NCI-H2171 treated with DMSO at 0.1 percent for 48 hours (cell line): Measurements from ENCODE around the gene ARHGAP8.
A peak's percentile ranks its signal among the peaks of the same experiment; 100 is the strongest.
"Not testable (repeated sequence)": the region's sequence is repeated elsewhere in the genome, so short reads cannot be mapped to it uniquely, and the experiment has no call there.

Experiments used
- DNase-seq: peaks from one replicate; lab custom pipeline; 2025; lab: John Stamatoyannopoulos, UW

The ARHGAP8 gene

DNA sequence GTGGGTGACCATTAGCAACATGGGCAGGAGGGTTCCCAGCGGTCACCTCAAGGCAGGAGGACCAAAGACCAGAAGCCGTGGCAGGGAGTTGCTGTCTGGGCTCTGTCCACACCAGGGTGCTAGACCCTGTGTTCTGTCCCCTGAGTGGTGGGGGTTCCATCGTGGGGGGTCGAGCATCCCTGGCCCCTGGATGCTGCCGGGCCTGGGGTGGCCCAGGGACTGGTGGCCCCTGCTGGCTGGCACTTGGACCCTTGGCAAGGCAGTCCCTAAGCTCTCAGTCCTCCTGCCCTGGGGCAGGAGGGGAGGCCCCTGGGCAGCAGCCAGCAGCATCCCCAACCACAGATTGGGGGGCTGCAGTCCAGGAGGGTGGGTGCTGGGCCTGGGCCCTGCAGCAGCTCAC is 13.4 kb upstream of the ARHGAP8 start:
- no peak for DNase-seq

DNA sequence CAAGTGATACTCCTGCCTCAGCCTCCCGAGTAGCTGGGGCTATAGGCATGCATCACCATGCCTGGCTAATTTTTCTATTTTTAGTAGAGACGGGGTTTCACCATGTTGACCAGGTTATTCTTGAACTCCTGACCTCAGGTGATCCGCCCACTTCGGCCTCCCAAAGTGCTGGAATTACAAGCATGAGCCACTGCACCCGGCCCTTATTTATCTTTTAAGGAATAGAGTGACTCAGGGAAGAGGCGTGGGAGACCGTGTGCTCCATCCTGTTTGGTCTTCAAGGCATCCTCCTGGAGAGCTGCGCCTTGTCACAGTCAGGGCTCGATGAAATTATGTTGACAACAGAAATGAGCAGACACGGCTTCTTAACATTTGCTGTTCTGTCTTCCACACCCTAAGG is 12.7 kb upstream of the ARHGAP8 start:
- DNase-seq = not testable (repeated sequence)

DNA sequence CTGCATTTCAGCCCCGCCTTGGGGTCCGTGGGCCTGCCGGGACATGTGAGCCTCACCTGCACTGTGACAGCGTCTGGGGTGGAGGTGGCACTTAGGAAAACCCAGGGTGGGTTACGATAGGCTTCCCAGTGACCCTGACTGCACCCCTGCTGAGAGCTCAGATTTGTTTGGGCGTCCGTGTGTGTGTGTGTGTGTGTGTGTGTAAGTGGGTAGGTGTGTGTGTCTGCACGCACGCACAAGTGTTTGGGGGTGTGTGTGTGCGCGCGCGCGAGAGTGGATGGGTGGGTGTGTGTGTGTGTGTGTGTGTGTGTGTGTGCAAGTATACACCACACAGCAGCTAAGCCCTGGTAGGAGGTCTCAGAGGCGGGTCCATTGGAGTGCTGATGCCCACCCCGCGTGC is 12.1 kb upstream of the ARHGAP8 start:
- DNase-seq = no peak

DNA sequence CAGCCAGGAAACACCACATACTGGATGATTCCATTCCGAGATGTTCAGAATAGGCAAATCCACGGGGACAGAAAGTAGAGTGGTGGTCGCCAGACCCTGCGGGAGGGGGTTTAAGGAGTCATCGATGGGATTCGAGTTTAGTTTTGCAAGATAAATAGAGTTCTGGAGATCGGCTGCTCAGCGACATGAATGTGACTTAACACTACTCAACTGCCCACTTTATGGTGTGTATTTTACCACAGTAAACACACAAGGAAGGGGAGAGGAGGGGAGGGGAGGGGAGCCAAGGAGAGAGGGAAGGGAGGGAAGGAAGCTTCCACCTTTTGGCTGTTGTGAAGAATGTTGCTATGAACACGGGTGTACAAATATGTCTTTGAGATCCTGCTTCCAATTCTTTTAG is 10.4 kb upstream of the ARHGAP8 start:
- DNase-seq = no peak

DNA sequence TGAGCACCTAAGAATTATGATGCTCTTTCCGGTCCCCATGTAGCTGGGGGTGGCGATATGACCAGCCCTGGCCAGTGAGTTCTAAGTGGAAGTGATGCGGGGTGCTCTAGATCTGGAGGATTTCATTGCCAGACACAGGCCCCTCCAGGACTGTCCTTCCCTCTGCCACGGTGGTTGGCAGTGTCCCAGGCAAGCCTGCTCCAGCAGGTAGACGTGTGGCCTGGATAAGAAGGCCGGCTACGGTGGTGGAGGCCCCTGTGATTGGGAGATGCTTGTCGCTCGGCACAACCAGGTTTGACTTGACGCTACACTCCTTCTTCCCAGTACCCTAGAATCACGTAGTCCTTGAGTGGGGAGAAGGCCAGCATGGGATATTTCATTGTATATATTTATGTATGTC is 9.1 kb upstream of the ARHGAP8 start:
- no peak for DNase-seq

DNA sequence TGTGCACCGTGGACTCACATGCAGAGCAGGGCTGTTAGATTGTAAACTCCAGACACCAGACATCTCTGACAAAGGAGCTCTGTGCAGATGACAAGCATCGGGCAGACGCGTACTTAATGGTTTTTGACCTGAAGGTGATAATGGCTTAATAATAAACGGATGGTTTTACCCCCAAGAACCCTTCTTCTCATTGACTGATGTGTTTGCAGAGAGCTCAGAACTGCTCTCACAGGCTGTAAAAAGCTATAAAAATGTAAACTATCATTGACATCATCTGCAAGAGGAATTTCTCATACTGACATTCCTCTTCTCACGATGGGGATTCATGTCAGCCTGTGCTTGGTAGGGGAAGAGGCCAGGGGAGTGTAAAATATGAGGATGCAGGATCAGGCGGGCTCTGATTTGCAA is 8.6 kb upstream of the ARHGAP8 start:
- DNase-seq = no peak

DNA sequence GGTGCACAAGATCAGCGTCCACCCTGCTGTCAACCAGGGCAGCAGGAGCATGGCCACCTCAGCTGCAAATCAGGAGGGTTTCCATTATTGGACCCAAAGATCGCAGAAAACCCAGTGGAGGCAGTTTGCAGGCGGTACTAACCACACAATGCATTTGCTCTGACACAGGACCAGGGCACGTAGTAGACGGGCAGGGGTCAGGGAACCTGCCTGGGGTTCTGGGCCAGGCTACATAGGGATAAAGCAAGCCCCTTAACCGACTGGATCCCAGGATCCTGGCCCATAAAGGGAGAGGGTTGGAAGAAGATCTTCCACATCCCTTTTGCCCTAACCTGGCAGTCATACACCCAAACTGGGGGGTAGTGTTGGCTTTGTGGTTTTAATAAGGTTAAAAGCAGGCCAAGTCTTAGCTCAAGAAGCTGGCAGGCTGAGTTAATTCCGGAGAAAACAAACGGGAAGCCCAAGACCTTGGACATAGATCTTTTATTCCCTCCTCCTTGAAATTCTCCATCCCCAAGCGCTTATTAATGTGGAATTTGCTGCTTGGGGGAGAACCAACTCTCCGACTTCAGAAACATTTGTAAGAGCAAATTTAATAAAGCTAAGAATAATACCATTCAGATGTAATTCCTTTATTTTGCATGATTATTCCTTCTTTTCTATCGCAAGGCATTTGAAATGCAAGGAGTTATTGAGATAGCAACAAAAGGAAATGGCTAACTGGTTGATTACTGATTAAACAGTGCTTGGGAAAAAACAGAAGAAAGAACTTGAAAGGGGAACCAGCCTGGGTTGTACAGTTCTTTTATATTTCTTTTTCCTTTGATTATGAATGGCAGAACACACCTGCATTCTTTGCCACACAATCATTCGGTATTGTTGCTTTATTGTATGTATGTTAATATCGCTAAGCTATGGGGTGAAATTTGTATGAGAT is 6.3 kb upstream of the ARHGAP8 start:
- DNase-seq = no peak

DNA sequence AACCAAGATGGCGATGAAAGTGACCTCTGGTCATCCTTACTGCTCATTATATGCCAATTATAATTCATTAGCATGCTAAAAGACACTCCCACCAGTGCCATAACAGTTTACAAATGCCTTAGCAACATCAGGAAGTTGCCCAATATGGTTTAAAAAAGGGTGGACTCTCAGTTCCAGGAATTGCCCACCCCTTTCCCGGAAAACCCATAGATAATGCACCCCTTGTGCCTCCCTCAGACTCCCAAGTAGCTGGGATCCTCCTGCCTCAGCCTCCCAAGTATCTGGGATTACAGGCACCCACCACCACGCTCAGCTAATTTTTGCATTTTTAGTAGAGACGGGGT is 4.6 kb upstream of the ARHGAP8 start:
- not testable (repeated sequence) for DNase-seq

DNA sequence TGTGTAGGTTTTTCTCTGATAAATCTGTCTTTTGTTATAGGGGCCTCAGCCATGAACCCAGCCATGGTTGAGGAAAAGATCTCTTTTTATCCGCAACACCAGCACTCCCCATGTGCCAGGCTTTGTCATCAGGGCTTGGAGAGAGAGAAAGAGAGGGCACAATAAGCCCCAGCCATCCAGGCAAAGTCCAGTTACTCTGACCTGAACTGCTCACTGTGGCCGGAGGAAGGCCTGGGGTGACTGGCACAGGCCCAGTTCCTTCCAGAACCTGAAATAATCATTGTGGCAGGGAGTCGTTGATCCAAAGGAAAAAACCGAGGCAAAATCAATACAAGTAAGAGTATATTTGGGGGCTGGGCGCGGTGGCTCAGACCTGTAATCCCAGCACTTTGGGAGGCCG is 3.9 kb upstream of the ARHGAP8 start:
- DNase-seq = no peak

DNA sequence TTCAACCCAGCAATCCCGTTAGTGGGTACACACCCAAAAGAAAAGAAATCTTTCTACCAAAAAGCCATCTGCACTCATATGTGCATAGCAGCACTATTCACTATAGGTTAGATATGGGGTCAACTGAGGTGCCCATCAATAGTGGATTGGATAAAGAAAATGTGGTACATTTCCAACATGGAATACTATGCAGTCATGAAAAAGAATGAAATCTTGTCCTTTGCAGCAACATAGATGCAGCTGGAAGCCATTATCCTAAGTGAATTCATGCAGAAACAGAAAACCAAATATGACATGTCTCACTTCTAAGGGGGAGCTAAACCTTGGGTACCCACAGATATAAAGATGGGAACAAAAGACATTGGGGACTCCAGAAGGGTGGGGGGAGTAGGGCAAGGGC is 1.9 kb upstream of the ARHGAP8 start:
- no peak for DNase-seq

DNA sequence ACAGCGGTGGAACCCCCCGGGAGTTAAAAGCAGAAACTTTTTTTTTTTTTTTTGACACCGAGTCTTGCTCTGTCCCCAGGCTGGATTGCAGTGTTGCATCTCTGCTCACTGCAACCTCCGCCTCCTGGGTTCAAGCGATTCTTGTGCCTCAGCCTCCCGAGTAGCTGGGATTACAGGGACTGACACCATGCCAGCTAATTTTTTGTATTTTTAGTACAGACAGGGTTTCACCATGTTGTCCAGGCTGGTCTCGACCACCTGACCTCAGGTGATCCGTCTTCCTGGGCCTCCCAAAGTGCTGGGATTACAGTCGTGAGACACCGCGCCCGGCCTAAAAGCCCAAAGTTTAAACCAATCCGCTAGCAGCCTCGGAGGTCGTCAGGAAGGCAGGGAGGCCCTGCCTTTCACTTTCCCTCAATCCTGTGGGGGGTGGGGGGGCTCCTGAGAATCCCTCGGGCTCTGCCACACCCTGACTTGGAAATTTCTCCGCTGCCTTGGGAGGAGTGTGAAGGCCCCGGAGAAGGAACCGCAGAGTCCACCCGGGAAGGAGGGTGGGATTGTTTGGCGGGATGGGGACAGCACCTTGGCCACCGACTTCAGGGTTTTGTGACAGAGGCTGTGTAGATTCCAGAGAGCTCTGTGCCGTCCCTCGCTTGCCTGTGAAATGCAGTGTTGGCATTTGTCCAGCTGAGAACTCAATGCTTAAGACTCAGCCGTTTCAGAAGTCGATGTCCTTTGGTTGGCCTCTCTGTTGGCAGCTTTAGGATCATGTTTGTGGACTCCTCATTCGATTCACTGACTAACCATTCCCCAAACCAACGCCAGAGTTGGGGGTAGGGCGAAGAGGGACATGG is 1.0 kb downstream of the ARHGAP8 start:
- no peak for DNase-seq

DNA sequence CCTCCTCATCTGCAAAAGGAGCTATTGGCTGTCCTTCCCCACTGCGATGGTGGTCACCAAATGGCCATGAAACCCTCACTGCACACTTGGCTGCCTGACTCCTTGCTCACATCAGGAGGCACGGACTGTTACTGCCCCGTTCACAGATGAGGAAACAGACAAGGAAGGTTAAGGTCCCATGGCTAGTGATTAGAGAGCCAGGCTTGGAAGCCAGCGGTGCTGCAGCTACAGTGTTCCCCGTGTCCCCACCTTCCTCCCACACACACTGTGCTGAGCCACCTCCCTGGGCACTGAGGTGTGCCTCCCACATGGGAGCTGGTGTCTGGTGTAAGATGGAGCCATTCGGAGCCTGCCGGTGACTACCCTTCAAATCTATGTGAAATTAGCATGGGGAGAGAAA is 2.6 kb downstream of the ARHGAP8 start:
- DNase-seq = no peak

DNA sequence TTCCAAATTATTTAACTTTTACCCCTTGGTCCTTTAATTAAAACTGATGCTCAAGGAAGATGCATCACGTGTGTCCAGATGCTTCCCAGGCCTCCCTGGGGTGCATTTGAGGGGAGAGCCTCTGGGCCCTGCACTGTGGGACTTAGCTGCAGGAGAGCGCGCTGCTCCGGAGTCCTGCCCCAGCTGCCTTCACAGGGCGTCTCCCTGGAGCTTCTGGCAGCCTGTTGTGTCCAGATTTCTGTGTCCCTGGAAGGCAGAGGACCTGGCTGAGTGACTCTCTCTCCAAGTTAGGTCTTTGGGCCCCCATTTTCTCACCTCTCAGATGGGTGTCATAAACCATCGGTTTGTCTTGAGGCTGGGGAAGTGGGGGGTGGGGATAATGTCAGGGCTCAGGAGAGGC is 3.0 kb downstream of the ARHGAP8 start:
- no peak for DNase-seq

DNA sequence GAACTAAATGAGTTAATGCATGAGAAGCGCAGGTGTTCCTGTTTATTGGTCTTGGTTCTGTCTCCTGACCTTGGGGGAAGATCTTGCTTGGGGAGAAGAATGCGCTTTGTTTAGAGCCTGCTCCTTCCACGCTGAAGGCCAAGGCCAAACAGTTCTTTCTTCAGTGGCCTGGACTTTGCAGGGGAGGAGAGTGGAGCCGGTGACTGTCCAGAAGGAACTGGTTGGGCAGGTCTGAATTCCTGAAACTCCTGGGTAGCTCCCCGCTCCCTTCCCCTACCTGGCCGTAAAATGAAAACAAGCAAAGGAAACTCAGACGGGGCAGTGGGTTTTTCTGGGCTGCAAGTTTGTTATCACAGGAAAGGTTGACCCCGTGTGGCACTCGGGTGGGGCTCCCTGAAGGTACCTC is 3.6 kb downstream of the ARHGAP8 start:
- DNase-seq = no peak

DNA sequence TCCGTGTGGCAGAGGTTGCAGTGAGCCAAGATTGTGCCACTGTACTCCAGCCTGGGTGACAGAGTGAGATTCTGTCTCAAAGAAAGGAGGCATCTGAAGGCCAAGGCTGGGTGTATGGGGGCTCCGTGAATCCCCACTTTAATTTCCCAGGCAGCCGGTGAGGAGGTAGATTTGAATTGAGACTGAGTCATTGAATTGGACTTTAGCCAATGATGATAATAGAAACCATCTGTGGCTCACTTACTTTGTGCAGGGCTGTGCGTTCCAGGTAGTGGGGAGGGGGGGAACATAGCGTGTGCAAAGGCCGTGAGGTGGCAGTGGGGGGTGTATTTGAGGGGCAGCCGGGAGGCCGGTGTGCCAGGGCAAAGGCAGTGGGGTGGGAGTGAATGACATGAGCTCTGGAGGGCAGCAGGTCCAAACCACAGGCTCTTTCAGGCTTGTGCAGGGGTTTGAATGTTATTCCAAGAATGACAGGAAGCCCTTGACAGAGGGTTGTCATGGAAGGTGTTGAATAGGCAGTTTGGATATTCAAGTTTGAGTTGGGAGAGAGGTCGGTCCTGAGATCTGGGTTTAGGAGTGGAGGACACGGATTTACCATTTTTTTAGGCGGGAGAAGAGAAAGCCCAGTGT is 6.1 kb downstream of the ARHGAP8 start:
- peak; percentile 82 for DNase-seq

DNA sequence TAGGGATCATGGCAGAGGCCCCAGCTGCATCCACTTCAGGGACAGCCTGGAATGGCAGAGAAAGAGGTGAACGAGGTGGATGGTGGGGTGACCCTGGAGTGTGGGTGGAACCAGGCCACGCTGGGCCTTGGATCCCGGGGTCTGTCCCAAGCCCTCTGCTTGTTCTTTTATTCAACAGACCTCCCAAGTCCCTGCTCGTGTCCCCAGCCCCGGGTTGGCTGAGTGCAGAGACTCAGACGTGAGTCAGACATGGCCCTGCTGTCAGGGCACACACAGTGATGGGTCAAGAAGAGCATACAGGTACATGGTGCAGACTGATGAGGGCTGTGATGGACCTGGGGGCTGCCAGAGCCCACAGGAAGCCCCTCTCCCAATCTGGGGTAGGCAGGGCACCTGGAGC is 6.6 kb downstream of the ARHGAP8 start:
- no peak for DNase-seq

DNA sequence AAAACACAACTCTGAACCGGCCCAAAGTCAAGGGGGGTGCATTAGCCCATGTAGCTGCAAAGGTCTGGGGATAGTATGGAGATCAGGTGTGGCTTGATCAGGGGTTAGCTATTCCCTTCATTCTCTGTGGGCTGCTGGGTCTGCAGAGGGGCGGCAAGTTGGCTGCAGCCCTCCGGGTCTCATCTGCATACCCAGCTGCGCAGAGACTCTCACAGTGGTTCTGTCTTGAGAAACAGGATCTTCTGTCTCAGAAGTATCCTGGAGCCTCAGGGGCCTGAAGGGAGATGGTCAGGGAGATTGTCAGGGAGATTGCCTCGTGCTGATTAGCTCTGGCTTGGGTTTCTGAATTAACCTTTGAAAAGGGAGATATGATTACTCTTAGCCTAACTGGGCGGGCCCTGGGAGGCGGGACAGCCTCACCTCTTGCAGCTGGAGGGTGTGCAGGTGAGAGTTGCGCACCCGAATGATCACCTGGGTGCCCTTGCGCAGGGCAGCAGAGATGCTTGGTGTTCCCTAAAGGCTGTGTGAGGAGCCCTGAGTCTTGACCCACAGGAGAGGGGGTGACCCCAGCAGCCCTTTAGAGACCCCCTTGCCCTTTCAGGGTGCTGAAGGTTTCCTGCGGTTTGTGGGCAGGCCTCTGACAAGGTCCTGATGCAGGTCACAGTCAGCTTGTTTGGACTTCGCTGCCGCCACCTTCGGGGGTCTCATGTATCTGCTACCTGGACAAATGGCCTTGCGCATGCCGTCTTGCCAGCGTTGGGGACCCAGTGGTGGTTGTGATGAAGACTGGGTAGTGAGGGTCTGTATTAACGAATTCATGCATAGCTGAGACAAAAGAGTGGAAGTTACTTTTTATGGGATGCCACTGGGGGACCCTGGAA is 7.3 kb downstream of the ARHGAP8 start:
- no peak for DNase-seq

DNA sequence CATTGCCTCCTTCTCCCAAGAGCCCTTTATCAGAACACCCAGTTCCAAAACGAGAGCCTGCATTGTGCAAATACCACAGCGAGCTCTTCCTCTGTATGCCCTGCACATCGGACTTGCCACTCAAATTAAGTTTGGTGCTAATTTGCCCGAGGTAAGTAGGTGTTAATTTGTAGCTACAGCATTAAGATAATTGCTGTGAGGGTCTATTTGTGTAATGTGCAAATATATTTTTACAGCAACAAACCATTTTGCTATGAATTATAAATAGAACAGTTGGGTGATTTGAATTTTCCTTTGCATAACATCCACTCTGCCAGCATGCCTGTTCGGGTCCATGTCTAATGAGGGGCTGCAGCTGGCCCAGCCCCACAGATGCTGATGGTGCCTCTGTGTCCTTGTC is 8.1 kb downstream of the ARHGAP8 start:
- no peak for DNase-seq

DNA sequence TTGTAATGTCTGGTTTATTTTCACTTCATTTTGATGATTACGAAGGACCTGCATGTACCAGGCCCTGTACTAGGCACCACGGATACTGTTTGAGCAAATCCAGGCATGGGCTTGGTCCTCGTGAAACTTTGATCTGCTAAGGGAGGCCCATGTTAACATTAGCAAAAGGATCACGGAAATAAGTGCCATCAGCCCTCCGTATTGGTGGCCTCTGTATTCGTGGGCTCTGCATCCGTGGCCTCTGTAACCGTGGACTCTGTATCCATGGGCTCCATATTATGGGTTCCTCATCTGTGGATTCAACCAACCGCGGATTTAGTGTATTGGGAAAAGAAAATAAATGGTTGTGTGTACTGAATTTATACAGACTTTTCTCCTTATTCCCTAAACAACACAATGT is 8.7 kb downstream of the ARHGAP8 start:
- DNase-seq = no peak

DNA sequence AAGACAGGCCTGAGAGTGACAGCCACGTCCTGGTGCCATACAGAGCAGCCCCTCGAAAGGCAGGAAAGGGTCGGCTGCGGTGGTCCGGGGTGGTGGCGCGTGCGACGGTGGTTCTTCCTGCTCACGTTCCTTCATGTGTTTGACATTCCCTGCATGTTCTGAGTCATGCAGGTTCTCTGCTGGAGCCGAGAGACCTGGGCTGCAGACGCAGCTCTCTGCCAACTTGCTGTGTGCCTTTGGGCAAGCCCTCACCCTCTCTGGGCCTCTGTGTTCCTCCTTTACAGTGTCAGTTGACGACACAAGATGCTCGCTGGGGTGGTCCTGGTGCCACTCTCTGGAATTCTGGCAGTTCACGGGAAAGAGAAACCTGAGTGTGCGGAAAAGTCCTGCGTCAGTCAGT is 12.0 kb downstream of the ARHGAP8 start:
- no peak for DNase-seq

DNA sequence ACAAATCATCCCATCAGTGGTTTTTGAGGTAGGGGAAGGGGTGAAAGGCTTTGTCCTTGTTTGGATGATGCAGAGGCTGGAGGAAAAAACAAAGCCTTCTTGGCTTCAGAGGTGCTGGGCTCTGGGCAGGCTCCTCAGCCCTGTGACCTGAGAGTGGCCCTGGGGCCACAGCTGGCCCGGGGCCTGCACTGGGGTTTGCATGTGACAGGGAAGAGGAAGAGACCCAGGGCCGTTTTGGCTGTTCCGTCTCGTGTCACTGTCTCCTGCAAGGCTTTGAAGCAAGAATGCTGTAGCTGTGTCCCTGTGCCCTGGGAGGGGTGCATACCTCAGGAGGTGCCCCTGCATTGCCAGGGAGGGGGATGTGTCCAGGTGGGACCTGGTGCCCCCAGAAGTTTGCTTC is 12.6 kb downstream of the ARHGAP8 start:
- no peak for DNase-seq
